Lung (tissue), 12 donors: ENCODE data around the gene IQCH. TPM values are rescaled to one million over a fixed set of nuclear protein-coding genes. Genes with fewer than 3 reads are reported as not detected.

ENCODE experiments used
- ATAC-seq: fragments of 200-7000 bp; cut with Tn5 transposase; one replicate; pipeline ENCODE4 v1.9.1; 2020; ENCODE audit warnings: moderate number of reproducible peaks; ENCODE audit not compliant: insufficient read depth, low FRiP score
- DNase-seq, 3 donors: peaks; one replicate each; pipeline ENCODE4 v3.0.0-alpha.2; 2013 to 2017
- H3K27ac ChIP-seq, 2 donors: one replicate each; pipeline ENCODE4 v1.5.1; 2013; ENCODE audit warnings: mild to moderate bottlenecking in 2 of 2, moderate library complexity in 2 of 2, control low read depth in 1 of 2, inconsistent platforms in 1 of 2, low read depth in 1 of 2, low read length in 1 of 2
- H3K27me3 ChIP-seq, 3 donors: one replicate each; pipeline ENCODE4 v1.5.1; 2013; ENCODE audit warnings: low read length in 2 of 3; ENCODE audit not compliant: control insufficient read depth in 3 of 3, insufficient read depth in 3 of 3
- H3K36me3 ChIP-seq, 4 donors: one replicate each; pipeline ENCODE4 v1.5.1; 2013; ENCODE audit warnings: low read length in 4 of 4, mild to moderate bottlenecking in 1 of 4, moderate library complexity in 1 of 4; ENCODE audit not compliant: control insufficient read depth in 4 of 4, insufficient read depth in 4 of 4
- H3K4me1 ChIP-seq, 5 donors: one replicate each; pipeline ENCODE4 v1.5.1; 2013; ENCODE audit warnings: low read length in 5 of 5, mild to moderate bottlenecking in 2 of 5, moderate library complexity in 1 of 5; ENCODE audit not compliant: control insufficient read depth in 5 of 5, insufficient read depth in 5 of 5
- H3K4me3 ChIP-seq: one replicate; pipeline ENCODE4 v1.5.1; 2013; ENCODE audit warnings: mild to moderate bottlenecking, control low read depth, moderate library complexity
- H3K9ac ChIP-seq, 2 donors: one replicate each; pipeline ENCODE4 v1.5.1; 2013; ENCODE audit warnings: low read length in 2 of 2, control low read depth in 1 of 2; ENCODE audit not compliant: insufficient read depth in 1 of 2
- H3K9me3 ChIP-seq, 4 donors: one replicate each; pipeline ENCODE4 v1.5.1; 2013; ENCODE audit warnings: low read length in 3 of 4, mild to moderate bottlenecking in 1 of 4, moderate library complexity in 1 of 4; ENCODE audit not compliant: control insufficient read depth in 4 of 4, insufficient read depth in 3 of 4
- CTCF ChIP-seq: IDR thresholded peaks from 2 replicates; pipeline ENCODE4 v1.5.1; 2012; ENCODE audit warnings: mild to moderate bottlenecking; ENCODE audit errors: control extremely low read depth, extremely low read depth
- WGBS, 2 donors: extraction: QIAGEN DNeasy Blood & Tissue Kit; methylation state at CpG; one replicate each; pipeline ENCODE4 v1.1.7; 2013; 5-methylcytosine and 5-hydroxymethylcytosine counted together
- polyA plus RNA-seq, 2 donors: library from polyadenylated mRNA; stranded (reverse); fragments of 200-250 nt; gene quantifications; one replicate each; pipeline ENCODE4 v1.2.1, GENCODE V29; 2013
- total RNA-seq, 2 donors: library from RNA; depleted of rRNA in 1 of 2; stranded (reverse); fragments of >200 nt in 1 of 2; gene quantifications; one replicate each; pipeline ENCODE4 v1.2.1, GENCODE V29; 2014 to 2021
- donor health status: control.
- donor health status: control.
- donor health status: Bipolar disorder and iron deficiency.
- donor health status: healthy.
- donor health status: DM: yes; HTN: yes; CAD: no.

Gene IQCH
- total and polyA plus RNA-seq, 4 donors: 1.1 to 10.5 (median 4.5) TPM

DNA sequence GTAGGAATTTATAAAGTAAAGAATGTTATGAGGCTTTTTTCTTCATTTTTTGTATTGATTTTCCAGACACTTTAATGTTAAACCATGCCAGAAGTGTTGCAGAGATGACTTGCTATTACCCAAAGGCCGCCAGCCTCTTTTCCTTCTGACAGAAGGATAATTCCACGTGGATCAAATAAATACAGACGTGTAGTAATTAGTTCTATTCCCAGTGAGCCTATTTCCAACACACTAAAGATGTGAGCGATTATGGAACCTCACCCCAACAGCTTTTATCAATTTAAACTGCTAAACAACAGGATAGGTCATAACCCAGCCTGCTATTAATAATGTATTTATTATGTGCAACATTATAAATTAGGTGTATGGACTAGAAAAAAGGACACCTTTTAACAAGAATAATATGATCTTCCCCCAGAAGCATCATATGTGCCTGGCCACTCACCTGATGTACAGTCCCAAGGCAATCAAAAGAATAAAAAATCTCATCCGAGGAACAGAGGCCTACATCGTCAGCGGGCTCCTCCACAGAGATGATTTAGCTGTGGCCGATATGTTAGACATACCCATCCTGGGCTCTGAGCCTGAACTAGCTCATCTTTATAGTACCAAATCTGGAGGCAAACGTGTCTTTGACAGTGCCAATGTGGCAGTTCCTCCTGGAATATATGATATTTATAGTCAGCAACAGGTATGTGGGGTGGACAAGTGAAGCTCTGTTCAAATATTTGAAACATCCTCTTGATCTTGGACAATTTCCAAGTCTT, 140.5 kb downstream of the IQCH start:
- TF ChIP-seq CTCF: no peak

GRCh38 chr15:67396114-67396513, 141.5 kb downstream of the IQCH start:
- Histone ChIP-seq H3K9ac (no peak overlapping the region), H3K27me3 (no peaks in the 10 kb centered on the region), H3K36me3 (no peaks in the 10 kb centered on the region), H3K9me3 (no peaks in the 10 kb centered on the region), H3K27ac (no peak overlapping the region), H3K4me3 (no peak overlapping the region), H3K4me1 (no peaks in the 10 kb centered on the region)
- no peak for TF ChIP-seq CTCF
- DNase-seq (no peak), ATAC-seq (no peak)
- WGBS, 2 donors: 39 to 65% methylated on average over 5 of the region's 5 CpGs

More for the DNA sequence above, 140.5 kb downstream of the IQCH start:
- Histone ChIP-seq H3K9me3 (no peaks in the 10 kb centered on the region), H3K36me3 (no peaks in the 10 kb centered on the region), H3K27me3 (no peaks in the 10 kb centered on the region), H3K9ac (no peak overlapping the region), H3K27ac (no peak overlapping the region), H3K4me3 (no peak overlapping the region), H3K4me1 (no peaks in the 10 kb centered on the region)
- ATAC-seq (no peak), DNase-seq (no peak)
- WGBS, 2 donors: 80 to 82% methylated on average over 9 of the region's 9 CpGs

DNA sequence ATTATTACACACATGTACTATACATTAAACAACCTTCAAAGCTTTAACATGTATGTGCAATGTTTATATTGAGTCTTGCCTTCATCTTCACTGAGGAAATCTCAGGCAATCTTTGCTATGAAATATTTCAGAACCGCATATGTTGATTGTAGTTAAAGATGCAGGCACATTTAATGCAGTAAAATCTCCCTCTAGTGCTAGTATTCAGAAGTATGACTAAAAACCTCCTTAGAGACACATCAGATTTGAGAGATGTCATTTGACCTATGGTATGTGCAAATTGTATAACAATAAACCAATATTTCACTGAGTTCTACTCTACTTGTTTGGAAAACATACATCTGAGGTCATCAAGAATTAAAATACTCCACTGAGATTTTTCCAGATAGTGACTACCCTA, 142.6 kb downstream of the IQCH start:
- no peaks in the 10 kb centered on the region for H3K36me3 ChIP-seq

More for the DNA sequence above, 142.6 kb downstream of the IQCH start:
- H3K27ac ChIP-seq: no peak overlapping the region
- no peak overlapping the region for H3K9ac ChIP-seq
- no peak for TF ChIP-seq CTCF
- no peaks in the 10 kb centered on the region for H3K27me3 ChIP-seq
- no peaks in the 10 kb centered on the region for H3K4me1 ChIP-seq
- H3K9me3 ChIP-seq: no peaks in the 10 kb centered on the region
- DNase-seq (no peak), ATAC-seq (no peak)
- no peak overlapping the region for H3K4me3 ChIP-seq
- WGBS, 2 donors: 85 to 88% methylated on average over 1 of the region's 1 CpG
